Esophagus muscularis mucosa (tissue), 4 donors: Measurements from ENCODE around the gene STRN3. TPM values are rescaled to one million over a fixed set of nuclear protein-coding genes. Genes with fewer than 3 reads are reported as not detected.
"Not testable (repeated sequence)": the region's sequence is repeated elsewhere in the genome, so short reads cannot be mapped to it uniquely, and the experiment has no call there.

ENCODE experiments used
- DNase-seq: peaks from one replicate; pipeline ENCODE4 v3.0.0-alpha.2; 2017; ENCODE audit errors: extremely low spot score
- H3K27ac ChIP-seq, 4 donors: fragments of 200-600 bp; sonication (generic); replicated peaks in 1 of 4; 1 replicate in 3 of 4; 2 replicates in 1 of 4; pipeline ENCODE4 v1.5.1; 2016 to 2019; ENCODE audit warnings: mild to moderate bottlenecking in 1 of 4
- H3K27me3 ChIP-seq, 4 donors: fragments of 200-600 bp; sonication (generic); one replicate each; pipeline versions ENCODE4 v1.5.1 to v1.6.0; 2016 to 2019
- H3K36me3 ChIP-seq, 4 donors: fragments of 200-600 bp; sonication (generic); one replicate each; pipeline ENCODE4 v1.5.1; 2016 to 2019
- H3K4me1 ChIP-seq, 4 donors: fragments of 200-600 bp; sonication (generic); one replicate each; pipeline ENCODE4 v1.5.1; 2016 to 2019
- H3K4me3 ChIP-seq, 4 donors: fragments of 200-600 bp; sonication (generic); 1 replicate in 2 of 4; 2 replicates in 2 of 4; pipeline ENCODE4 v1.5.1; 2016 to 2019; ENCODE audit warnings: mild to moderate bottlenecking in 4 of 4, moderate library complexity in 1 of 4
- H3K9me3 ChIP-seq, 4 donors: fragments of 200-600 bp; sonication (generic); 1 replicate in 3 of 4; 2 replicates in 1 of 4; pipeline ENCODE4 v1.5.1; 2016 to 2019
- CTCF ChIP-seq, 3 experiments: fragments of 200-600 bp in 2 of 3; fragments of 450-650 bp in 1 of 3; sonication (generic) in 2 of 3; IDR thresholded peaks; one replicate each; pipeline ENCODE4 v1.5.1; 2017 to 2019; ENCODE audit warnings: antibody characterized with exemption in 3 of 3, mild to moderate bottlenecking in 2 of 3, moderate library complexity in 1 of 3
- EP300 ChIP-seq: sonication (generic); formaldehyde crosslinking; IDR thresholded peaks from one replicate; pipeline ENCODE4 v1.6.1; 2017; ENCODE audit warnings: antibody characterized with exemption
- POLR2A ChIP-seq: fragments of 450-650 bp; IDR thresholded peaks from one replicate; pipeline ENCODE4 v1.6.1; 2017; ENCODE audit warnings: antibody characterized with exemption, moderate library complexity, mild to moderate bottlenecking, low read depth
- POLR2AphosphoS5 ChIP-seq, 2 donors: sonication (generic); formaldehyde crosslinking; IDR thresholded peaks; one replicate each; pipeline ENCODE4 v1.6.1; 2017; ENCODE audit warnings: antibody characterized with exemption in 2 of 2
- WGBS: methylation state at CpG from one replicate; pipeline ENCODE4 v1.1.5; 2018; 5-methylcytosine and 5-hydroxymethylcytosine counted together
- intact Hi-C: fragments of 100-400 bp; cut with DNase I; formaldehyde crosslinking; loops from one replicate; pipeline ENCODE4 v1.15.1; 2023
- total RNA-seq, 4 donors: library from RNA; depleted of rRNA; stranded (reverse); fragments of >200 nt; gene quantifications; one replicate each; pipeline versions ENCODE4 v1.1.0 to v1.2.1, GENCODE V29; 2016

The STRN3 gene
- total RNA-seq, 4 donors from 2014 or later = 54.5 to 90.1 (median 68.9) TPM

- H3K27me3 ChIP-seq = no peaks in the 10 kb centered on the region
- no peak overlapping the region for H3K4me3 ChIP-seq
- H3K4me1 ChIP-seq = peaks cover 0 to 72% (median 71%) of the 10 kb centered on the region in 4 donors
- H3K27ac ChIP-seq = peak overlapping the region in 3 of 4 donors; percentile 1 to 3 (median 2)
- 77% methylated on average over 3 of the region's 3 CpGs for WGBS
- no peak for DNase-seq
- no peak for TF ChIP-seq POLR2A
- no peak for TF ChIP-seq POLR2AphosphoS5 (IDR thresholded peaks at IDR 0.05)
- intact Hi-C loops = loop anchor here (2.0 kb wide), 1 partner anchor 102 kb away; no protein-coding TSS in a partner anchor
- no peaks in the 10 kb centered on the region for H3K36me3 ChIP-seq
- H3K9me3 ChIP-seq = no peaks in the 10 kb centered on the region
Measured at GRCh38 chr14:30980980-30981379, 45.2 kb downstream of the STRN3 start.

DNA sequence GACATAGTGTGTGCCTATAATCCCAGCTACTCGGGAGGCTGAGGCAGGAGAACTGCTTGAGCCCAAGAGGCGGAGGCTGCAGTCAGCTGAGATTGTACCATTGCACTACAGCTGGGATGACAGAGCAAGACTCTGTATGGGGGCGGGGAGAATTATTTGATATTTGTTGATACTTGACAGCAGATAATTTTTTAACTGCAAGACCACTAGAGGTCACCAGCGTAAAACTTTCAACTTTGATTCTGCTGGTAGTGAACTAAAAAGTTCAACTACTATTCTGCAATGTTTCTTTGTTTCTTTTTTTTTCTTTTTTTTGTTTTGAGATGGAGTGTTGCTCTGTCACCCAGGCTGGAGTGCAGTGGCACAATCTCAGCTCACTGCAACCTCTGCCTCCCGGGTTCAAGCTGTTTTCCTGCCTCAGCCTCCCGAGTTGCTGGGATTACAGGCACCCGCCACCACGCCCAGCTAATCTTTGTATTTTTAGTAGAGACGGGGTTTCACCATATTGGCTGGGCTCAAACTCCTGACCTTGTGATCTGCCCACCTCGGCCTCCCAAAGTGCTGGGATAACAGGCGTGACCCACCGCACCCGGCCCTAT is 46.0 kb downstream of the STRN3 start:
- intact Hi-C loops = loop anchor here (2.0 kb wide), 1 partner anchor 103 kb away; no protein-coding TSS in a partner anchor
- H3K27me3 ChIP-seq, DNase-seq, H3K4me3 ChIP-seq, H3K36me3 ChIP-seq, H3K9me3 ChIP-seq: not testable (repeated sequence)
- TF ChIP-seq CTCF (IDR thresholded peaks at IDR 0.05) = peak; percentile 65
- WGBS = 72% methylated on average over 13 of the region's 13 CpGs
- Histone ChIP-seq H3K27ac (peak overlapping the region in 1 of 4 donors; percentile 2), H3K4me1 (peaks cover 0 to 72% (median 71%) of the 10 kb centered on the region in 4 donors)

DNA sequence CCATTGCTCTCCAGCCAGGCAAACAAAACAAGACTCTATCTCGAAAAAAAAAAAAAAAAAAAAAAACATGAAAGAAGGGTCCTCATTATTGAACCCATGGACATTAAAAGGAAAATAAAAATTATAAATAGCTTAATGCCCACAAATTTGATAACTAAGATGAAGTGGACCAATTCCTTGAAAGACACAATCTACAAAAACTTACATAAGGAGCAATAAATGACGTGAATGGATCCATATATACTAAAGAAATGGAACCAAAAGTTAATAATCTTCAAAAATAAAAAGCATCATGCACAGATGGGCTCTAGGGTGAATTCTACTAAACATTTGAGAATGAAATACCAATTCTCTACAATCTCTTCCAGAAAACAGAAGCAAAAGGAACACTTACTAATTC is 48.4 kb downstream of the STRN3 start:
- 87% methylated on average over 2 of the region's 2 CpGs for WGBS
- Histone ChIP-seq H3K4me3 (no peak overlapping the region), H3K27ac (no peak overlapping the region), H3K9me3 (no peaks in the 10 kb centered on the region), H3K27me3 (no peaks in the 10 kb centered on the region), H3K4me1 (peaks cover 0 to 90% (median 80%) of the 10 kb centered on the region in 4 donors), H3K36me3 (no peaks in the 10 kb centered on the region)
- DNase-seq = no peak
- no peak for TF ChIP-seq POLR2AphosphoS5 (IDR thresholded peaks at IDR 0.05)
- no peak for TF ChIP-seq EP300
- TF ChIP-seq POLR2A = no peak
- no peak for TF ChIP-seq CTCF (IDR thresholded peaks at IDR 0.05)
- intact Hi-C loops = no loop called here

DNA sequence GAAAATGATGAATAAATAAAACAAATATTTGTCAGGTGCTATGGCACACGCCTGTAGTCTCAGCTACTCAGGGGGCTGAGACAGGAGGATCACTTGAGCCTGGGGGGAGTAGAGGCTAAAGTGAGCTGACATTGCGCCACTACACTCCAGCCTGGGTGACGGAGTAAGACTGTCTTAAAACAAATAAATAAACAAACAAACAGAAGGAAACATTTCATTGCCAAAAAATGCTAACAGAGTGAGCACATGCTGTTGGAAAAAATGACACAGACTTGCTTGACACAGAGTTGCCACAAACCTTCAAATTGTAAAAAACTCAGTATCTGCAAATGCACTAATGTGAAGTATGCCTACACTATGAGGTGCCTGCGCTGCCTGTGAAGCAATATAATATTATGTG is 51.6 kb downstream of the STRN3 start:
- no peak for DNase-seq
- Histone ChIP-seq H3K4me1 (peaks cover 0 to 87% (median 76%) of the 10 kb centered on the region in 4 donors), H3K27me3 (no peaks in the 10 kb centered on the region), H3K36me3 (no peaks in the 10 kb centered on the region), H3K4me3 (no peak overlapping the region), H3K9me3 (no peaks in the 10 kb centered on the region), H3K27ac (no peak overlapping the region)
- WGBS = 87% methylated on average over 4 of the region's 4 CpGs
- intact Hi-C loops = no loop called here
- TF ChIP-seq POLR2A (no peak), EP300 (no peak), POLR2AphosphoS5 (IDR thresholded peaks at IDR 0.05) (no peak), CTCF (IDR thresholded peaks at IDR 0.05) (no peak)

DNA sequence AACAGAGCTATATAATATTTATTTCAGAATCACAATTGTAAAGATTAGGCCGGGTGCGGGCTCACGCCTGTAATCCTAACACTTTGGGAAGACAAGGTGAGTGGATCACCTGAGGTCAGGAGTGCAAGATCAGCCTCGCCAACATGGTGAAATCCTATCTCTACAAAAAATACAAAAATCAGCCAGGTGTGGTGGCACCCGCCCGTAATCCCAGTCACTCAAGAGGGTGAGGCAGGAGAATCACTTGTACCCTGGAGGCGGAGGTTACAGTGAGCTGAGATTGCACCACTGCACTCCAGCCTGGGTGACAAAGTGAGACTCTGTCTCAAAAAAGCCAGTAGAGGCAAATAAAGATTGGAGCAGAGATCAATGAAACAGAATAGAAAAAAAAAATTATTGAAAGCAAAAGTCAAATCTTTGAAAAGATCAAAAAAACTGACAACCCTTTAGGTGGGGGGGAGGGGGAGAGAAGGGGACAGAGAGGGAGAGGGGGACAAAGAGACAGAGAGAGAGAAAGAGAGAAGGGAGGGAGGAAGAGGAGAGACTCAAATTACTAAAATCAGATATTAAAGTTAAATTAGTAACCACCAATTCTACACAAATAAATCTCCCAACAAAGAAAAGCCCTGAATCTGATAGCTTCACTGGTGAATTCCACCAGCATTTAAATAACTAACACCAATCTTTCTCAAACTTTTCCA is 53.1 kb downstream of the STRN3 start:
- no peak overlapping the region for H3K27ac ChIP-seq
- H3K4me1 ChIP-seq = peaks cover 0 to 79% (median 72%) of the 10 kb centered on the region in 4 donors
- no peak for DNase-seq
- WGBS = 97% methylated on average over 7 of the region's 7 CpGs
- no peaks in the 10 kb centered on the region for H3K36me3 ChIP-seq
- H3K27me3 ChIP-seq = no peaks in the 10 kb centered on the region
- TF ChIP-seq POLR2A = no peak
- no peak for TF ChIP-seq CTCF (IDR thresholded peaks at IDR 0.05)
- TF ChIP-seq POLR2AphosphoS5 (IDR thresholded peaks at IDR 0.05) = no peak
- no peak for TF ChIP-seq EP300
- intact Hi-C loops = no loop called here
- no peak overlapping the region for H3K4me3 ChIP-seq
- H3K9me3 ChIP-seq = no peaks in the 10 kb centered on the region

GRCh38 chr14:30972036-30972732 is 54.0 kb downstream of the STRN3 start:
- H3K9me3 ChIP-seq, H3K4me3 ChIP-seq, DNase-seq, H3K27me3 ChIP-seq, H3K27ac ChIP-seq, intact Hi-C loops, H3K36me3 ChIP-seq: not testable (repeated sequence)
- 97% methylated on average over 11 of the region's 11 CpGs for WGBS
- peaks cover 0 to 74% (median 71%) of the 10 kb centered on the region in 4 donors for H3K4me1 ChIP-seq
